M059J (cell line): ENCODE data around the gene ITGB3. TPM values are rescaled to one million over a fixed set of nuclear protein-coding genes. Genes with fewer than 3 reads are reported as not detected.

ENCODE experiments used
- DNase-seq: peaks from one replicate; pipeline ENCODE4 v3.0.0-alpha.2; 2012; ENCODE audit warnings: low read depth
- total RNA-seq: library from RNA; depleted of rRNA; stranded (reverse); fragments of >200 nt; shearing (Covaris generic); gene quantifications from 2 replicates; pipeline ENCODE4 v1.2.3, GENCODE V29; 2014

The ITGB3 gene
- total RNA-seq, 1 experiment from 2014 or later: 3.1 TPM

DNA sequence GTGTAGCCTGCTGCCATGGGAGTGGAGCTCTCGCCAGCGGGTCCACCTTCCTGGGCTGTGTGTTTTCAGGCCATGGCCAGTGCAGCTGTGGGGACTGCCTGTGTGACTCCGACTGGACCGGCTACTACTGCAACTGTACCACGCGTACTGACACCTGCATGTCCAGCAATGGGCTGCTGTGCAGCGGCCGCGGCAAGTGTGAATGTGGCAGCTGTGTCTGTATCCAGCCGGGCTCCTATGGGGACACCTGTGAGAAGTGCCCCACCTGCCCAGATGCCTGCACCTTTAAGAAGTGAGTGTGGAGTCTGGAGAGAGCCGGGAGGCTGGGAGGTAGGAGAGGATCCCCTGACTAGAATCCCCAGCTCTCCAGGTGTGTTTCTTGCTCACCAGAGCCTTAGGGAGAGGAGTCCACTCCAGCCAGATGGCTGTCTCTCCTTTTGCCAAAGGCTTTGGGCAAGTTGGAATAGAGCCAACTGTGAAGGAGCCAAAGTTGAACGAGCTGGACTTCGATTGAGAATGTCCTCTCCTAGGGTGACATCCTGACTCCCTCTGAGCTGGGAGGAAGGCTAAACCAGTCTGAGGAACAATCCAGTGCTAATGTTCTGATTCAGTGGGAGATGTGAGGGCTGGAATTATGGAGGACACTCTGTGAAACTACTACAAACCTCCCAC lies 45.7 kb downstream of the ITGB3 start:
- no peak for DNase-seq

DNA sequence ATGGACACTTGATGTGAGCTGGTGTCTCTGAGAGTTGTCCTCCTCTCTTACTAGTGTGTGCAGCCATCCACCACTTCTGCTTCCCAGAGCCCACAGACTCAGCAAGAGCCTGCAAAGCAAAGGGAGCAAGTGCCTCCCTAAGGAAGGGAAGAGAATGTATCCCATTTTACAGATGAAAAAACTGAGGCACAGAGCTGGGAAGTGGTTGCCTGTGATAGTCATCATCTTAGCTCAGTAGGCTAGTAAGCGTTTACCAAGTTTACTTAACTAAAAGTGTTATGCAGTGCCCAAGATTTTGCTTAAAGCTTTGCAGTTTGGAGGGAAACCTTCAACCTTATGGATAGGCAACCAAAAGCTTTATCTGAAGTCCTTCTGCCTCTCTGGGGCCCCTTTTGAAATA lies 47.1 kb downstream of the ITGB3 start:
- no peak for DNase-seq

DNA sequence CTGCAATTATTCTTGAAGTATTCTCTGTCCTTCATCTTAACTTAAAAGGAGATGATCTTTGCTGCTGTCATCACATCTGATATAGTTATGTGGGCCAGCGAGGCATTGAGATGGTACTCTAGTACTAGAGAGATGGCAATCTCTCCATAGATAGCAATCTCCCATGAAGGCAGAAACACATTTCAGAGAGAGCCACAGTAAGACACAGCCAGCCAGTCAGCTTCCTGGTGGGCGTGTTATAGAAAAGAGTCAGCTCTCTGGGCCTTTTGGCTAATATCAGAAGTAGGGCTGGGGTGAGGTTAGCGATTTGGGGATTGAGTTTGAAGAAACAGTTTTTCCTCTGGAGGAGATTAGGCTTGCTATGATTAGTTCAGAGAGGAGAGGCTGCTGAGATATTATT lies 47.5 kb downstream of the ITGB3 start:
- no peak for DNase-seq

DNA sequence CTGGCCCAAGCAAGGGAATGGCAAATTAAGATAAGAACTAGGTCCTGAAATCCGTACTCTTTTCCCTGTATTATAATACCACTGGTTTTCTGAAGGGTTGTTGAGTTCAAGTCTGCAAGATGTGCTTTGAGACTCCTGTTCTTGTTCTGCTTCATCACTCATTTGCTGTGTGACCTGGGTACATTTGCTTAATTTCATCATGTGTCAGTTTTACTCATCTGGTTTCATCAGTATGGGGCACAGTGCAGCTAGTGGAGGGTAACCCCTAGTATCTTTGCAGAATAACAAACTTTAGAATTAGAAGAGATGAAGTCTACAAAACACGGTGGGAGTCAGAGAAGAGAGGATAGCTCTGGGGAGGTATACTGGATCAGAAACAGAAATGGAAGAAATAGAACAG lies 48.2 kb downstream of the ITGB3 start:
- no peak for DNase-seq

DNA sequence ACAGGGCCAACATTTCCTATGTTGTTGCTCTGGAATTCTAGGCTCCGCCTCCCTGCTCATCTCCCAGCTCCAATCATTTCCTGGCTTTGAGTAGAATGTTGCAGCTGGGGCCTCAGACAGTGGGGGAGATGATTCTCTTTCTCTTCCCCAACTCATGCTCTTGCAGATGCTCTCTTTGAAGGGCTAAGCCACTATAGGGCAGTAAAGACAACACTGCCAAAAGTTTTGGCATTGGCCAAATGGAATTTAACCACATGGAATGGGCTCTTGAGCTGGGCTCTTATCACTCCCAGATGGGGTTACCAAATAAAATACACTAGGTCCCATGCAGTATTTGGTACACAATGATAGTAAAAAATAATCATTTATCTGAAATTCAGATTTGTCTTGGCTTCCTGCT lies 50.6 kb downstream of the ITGB3 start:
- DNase-seq: no peak

DNA sequence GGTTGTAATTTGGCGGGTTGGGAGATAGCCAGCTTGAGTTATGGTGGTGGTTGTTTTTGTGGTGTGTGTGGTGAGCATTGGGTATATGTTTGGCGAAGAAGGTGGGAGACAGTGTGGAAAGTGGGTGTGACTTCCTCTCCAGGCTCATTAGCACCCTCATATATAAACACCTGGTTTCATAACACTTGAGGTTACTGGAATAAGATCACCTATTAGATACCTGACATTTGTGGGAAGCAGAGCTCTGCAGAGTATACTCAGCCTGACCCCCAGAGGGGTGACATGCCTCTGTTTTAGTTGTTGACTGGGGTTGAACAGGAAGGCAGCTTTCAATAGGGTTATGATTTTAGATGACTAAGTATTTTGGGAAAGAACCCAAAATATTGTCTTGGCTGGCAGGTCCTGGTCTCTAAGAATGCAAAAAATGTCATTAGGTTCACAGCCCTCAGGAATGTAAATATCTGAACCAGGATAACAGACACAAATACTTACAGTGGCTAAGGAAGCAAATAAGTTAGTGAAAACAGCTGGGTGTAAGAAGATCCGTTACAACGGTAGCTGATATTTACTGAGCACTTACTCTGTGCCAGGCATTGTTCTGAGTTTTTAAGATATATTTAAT lies 51.8 kb downstream of the ITGB3 start:
- DNase-seq: peak; percentile 97

DNA sequence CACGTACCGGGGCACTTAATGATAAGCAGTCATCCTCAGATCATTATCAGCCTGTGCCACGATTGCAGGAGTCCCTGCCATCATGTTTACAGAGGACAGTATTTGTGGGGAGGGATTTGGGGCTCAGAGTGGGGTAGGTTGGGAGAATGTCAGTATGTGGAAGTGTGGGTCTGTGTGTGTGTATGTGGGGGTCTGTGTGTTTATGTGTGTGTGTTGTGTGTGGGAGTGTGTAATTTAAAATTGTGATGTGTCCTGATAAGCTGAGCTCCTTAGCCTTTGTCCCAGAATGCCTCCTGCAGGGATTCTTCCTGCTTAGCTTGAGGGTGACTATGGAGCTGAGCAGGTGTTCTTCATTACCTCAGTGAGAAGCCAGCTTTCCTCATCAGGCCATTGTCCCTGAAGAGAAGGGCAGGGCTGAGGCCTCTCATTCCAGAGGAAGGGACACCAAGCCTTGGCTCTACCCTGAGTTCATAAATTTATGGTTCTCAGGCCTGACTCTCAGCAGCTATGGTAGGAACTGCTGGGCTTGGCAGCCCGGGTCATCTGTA lies 56.6 kb downstream of the ITGB3 start:
- no peak for DNase-seq

DNA sequence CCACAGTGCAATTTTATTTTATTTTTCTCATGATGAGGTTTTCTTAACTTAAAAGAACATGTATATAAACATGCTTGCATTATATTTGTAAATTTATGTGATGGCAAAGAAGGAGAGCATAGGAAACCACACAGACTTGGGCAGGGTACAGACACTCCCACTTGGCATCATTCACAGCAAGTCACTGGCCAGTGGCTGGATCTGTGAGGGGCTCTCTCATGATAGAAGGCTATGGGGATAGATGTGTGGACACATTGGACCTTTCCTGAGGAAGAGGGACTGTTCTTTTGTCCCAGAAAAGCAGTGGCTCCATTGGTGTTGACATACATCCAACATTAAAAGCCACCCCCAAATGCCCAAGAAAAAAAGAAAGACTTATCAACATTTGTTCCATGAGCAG lies 57.8 kb downstream of the ITGB3 start:
- DNase-seq: no peak

DNA sequence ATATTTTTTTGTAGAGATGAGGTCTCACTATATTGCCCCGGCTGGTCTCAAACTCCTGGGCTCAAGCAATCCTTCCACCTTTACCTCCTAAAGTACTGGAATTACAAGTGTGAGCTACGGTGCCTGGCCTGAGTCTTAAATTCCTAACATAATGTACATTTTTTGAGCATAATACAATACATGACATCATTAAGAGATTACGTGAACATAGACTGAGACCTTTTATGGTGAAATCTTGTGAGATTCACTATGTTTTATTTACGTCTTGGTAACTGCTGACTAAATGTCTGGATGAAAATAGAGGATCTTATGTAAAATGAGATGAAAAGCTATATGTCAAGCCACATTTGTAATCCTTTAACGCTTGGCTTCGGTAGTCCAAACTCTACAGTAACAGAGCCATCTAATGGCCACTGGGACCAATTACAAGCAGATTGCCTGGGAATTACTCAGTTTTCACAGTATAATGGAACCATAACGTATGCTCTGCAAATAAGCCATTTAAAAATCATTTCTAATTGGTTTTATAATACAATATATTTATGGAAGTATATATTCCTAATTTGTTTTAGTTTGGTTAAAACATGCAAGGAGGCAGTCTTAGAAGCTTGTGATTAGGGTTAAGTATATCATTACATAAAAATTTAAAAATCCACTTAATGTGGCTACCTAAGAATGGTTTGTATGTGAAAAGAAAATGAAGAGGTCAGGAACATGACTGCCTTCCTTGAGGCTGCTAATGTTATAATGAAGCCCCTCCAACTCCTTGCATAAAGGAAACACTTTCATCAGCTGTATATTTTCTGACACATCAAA lies 62.0 kb downstream of the ITGB3 start:
- DNase-seq: peak; percentile 70

DNA sequence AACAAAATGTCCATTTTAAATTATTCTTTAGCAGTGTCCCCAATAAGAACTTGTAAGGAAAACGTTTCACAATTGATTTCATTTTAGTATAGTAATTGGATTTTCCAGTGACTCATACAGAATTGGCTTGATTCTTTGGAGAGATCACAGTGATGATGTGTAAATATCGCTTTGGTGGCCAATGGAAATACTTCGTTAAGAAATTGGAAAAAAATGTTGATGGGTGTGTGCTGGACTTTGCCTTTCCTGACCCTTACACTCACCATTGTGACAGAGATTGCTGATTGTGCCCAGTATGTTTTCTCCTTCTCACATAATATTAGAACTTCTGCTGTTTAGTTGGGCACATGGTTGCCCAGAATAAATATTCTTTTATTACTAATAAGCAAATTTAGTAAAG lies 62.7 kb downstream of the ITGB3 start:
- DNase-seq: no peak

DNA sequence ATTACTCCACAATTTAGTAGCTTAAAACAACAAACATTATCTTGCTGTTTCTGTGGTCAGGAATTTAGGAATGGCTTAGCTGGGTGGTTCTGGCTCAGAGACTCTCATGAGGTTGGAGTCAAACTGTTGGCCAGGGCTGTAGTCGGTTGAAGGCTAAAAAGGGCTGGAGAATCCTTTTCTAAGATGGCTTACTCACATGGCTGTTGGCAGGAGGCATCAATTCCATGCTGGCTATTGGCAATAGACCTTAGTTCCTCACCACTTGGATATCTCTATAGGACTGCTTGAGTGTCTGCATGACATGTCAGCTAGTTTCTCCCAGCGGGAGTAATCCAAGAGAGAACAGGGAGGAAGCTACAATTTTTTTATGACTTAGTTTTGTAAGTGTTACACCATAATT lies 63.5 kb downstream of the ITGB3 start:
- no peak for DNase-seq

DNA sequence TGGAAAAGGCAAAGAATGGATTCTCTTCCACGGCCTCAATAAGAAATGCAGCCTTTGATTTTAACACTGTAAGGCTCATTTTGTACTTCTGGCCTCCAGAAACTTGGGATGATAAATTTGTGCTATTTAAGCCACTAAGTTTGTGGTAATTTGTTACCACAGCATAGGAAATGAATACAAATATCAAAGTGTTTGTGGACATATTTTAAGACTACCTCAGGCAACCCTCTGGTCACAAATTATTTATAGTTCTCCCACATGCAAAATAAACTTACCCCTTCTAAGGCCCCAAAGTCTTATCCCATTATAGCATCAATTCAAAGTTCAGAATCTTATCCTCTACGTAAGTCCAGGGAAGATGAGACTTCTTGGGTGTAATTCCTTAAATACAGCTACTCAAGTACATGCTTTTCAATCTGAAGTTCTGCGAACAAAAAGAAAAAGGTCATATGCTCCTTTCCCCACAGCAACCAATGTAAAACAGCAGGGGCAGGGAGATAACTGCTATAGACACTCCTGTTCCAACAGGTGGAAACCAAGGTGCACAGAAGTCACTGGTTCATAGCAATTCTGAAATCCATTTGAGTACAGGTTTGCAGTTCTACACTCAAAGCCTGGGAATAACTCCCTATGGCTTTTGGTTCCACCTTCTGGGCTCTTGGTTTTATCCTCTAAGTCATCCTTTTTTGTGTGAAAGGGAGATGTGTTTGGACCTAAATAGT lies 64.7 kb downstream of the ITGB3 start:
- peak; percentile 9 for DNase-seq

DNA sequence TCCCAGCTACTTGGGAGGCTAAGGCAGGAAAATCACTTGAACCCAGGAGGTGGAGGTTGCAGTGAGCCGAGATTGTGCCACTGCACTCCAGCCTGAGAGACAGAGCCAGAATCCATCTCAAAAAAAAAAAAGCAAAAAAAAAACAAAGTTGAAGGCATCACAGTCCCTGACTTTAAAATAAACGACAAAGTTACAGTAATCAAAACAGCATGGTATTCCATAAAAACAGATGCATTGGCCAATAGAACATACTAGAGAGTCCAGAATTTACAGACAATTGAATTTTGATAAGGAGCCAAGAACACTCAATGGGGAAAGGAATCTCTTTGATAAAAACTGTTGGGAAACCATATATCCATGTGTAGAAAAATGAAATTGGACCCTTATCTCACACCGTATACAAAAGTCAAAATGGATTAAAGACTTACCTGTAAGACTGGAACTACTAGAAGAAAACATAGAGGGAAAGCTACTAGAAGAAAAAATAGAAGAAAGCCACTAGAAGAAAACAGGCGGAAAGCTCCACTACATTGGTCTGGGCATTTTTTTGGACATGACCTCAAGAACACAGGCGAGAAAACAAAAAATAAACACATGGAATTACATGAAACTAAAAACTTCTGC lies 67.4 kb downstream of the ITGB3 start:
- DNase-seq: no peak

DNA sequence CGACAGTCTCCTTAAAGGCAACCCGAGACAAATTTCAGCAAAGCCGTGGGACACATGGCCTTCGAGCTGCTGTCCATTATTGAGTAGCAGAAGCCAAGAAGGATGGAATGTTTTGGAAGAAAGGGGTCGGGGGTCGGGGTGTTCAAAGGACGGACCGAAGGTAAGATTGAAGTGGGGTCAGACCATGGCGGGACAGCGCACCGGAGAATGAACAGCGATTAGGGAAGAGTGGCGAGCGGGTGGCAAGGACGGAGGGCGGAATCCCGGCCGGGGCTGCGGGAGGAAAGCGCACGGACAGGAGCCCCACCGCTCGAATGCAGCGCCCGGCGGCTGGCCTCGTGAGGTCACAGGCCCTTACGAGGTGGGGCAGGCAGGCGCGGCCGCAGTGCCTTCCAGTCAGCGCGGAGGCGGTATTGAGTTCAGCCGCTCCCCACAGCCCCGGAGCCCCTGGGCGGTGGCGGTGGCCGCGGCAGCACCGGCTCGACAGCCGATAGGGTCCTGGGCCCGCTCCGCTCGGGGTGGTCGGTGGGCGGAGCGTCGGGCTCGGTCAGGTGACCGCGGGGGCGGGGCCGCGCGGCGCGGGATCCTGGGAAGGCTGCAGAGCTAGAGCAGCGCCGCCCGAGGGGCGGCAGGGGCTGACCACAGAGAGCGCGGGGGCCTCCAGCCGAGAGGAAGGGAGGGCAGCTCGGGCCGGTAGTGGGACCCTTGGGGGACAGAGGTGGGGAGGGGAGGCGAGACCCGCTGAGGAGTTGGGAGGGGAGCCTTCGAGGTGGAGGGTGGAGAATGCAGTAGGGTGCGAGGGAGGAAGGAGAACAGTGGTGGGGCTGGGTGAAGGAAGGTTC lies 70.0 kb downstream of the ITGB3 start, which contains the start of gene EFCAB13:
Gene EFCAB13 (plus strand): TSS at position 574 of the 842 bp plus-strand sequence. CDS start 4,399 bp downstream, outside the sequence.
- DNase-seq: peak; percentile 81

DNA sequence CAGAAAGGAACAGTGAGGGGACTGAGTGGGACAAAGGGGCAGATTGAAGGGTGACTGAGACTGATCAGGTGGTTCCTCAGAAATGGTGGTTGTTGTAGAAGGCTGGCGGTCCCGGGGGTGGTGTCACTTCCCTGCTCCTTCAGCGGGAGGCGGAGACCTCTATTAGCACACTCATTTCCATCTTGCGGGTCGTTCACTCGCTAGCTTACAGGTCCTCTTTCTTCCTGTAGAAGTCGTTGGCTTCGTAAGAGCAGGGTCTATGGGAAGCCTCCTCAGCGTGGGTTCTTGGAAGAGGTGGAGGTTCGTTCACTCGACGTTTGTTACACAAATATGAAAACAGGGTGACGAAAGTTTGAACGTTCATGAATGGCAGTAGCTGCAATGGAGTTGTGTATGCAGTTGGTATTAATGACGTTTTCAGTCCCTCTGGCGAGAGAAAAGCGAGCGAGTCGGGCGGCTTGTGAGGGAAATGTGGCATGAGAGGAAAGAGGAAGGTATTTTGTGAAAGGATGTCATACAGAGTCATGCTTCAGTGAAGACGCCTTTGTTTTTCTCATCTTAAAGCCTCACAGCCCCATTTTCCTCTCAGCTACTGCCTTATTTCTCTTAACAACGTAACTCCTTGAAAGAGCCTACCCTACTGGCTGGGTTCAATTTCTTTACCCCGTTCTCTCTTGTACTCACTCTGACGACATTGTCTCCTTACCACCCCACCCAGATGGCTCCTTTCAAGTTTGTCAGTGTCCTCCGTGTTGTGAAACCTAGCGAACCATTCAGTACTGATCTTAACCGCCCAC lies 70.8 kb downstream of the ITGB3 start:
- peak; percentile 65 for DNase-seq

DNA sequence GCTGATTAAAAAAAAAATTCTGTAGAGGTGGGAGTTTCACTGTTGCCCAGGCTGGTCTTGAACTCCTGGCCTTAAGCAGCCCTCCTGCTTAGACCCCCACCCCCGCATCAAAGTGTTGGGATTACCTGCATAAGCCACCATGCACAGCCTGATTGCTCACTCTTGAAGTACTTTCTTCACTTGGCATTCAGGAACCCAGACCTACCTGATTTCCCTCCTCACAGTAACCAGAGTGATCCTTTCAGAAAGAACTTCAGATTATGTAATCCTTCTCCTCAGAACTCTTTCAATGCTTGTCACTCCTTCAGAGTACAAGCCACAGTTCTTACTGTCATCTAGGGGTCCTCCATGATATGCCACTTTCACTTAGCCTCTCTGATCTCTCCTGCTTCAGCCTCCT lies 71.5 kb downstream of the ITGB3 start:
- DNase-seq: no peak

DNA sequence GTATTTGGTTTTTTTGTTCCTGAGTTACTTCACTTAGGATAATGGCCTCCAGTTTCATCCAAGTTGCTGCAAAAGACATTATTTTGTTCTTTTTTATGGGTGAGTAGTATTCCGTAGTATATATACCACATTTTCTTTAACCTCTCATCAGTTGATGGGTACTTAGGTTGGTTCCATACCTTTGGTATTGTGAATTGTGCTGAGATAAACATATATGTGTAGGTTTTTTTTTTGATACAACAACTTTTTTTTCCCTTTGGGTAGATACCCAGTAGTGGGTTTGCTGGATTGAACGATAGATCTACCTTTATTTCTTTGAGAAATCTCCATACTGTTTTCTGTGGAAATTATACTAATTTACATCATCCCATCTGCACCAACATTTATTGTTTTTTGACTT lies 76.9 kb downstream of the ITGB3 start:
- DNase-seq: no peak

DNA sequence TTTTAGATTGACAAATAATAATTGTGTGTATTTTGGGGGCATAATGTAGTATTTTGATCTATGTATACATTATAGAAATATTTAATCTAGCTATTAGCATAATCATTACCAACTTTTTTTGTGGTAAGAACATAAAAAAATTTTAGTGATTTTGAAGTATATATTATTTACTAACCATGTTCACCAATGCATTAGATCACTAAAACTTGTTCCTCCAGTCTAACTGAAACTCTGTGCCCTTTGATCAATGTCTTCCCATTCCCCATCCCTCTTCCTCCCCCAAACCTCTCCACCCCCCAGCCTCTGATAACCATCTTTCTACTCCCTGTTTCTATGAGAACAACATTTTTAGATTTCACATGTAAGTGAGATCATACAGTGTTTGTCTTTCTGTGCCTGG lies 78.7 kb downstream of the ITGB3 start:
- DNase-seq: no peak

DNA sequence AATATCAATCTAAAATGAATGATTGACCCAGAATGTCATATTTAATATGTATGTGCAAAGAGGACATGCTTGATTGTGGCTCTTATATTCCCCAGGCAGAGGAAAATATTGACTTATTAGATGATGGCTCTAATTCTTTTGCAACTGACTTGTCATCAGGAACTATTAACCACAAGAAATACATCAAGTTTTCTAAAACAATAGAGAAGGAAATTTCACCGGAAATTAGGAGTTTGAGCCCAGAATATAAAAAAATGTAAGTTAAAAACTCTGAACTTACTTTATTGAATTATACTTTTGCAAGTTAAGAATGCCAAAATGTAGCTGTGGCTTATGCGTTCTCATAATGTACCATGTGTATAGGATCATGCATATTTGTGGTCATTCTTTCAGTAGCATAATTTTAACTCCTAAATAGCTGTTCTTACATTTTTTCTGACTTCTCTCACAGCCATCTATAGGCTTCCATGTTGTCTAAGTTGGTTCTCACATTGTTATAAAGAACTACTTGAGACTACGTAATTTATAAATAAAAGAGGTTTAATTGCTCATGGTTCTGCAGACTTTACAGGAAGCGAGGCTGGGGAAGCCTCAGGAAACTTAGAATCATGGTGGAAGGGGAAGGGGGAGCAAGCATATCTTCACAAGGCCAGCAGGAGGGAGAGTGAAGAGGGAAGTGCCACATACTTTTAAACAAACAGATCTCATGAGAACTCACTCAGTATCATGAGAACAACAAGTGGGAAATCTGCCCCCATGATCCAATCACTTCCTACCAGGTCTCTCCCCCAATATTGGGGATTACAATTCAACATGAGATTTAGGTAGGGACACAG lies 81.7 kb downstream of the ITGB3 start:
- DNase-seq: no peak
